ENCODE data around the gene ZFC3H1.

Gene ZFC3H1

DNA sequence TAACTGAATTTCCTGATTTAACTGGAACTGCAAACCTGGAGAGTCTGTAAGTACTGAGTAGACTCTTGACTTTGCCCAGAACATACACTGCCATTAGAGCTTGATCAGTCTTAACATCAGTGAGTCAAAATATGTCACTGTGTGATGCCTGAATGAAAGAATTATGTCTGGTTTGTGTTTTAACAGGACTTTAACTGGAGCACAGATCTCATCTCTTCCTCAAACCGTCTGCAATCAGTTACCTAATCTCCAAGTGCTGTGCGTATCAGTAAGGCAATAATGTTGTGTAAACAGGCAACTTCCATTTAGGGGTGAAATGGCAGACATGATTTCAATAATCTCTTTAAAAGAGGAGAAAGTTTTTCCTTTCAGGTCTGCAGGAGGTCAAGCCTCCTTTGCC lies 97.0 kb downstream of the ZFC3H1 start:
- DNase-seq: no peak

DNA sequence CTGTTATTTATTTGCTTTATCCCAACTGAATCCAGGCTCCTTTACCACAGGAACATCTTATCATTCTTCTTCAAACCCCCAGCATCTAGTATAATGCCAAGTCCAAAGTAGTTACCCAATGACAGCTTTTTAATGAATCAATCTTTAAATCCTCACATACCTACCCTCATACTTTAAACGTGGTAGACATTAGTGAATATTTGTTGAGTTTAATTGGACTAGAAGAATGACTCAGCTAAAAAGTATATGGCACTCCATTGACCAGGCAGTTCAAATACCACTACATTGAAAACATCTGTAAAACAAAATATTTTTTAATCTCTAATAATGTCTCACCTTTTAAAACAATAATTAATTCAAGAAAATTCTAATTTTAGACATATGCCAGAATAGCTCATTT lies 98.1 kb downstream of the ZFC3H1 start:
- no peak for DNase-seq

DNA sequence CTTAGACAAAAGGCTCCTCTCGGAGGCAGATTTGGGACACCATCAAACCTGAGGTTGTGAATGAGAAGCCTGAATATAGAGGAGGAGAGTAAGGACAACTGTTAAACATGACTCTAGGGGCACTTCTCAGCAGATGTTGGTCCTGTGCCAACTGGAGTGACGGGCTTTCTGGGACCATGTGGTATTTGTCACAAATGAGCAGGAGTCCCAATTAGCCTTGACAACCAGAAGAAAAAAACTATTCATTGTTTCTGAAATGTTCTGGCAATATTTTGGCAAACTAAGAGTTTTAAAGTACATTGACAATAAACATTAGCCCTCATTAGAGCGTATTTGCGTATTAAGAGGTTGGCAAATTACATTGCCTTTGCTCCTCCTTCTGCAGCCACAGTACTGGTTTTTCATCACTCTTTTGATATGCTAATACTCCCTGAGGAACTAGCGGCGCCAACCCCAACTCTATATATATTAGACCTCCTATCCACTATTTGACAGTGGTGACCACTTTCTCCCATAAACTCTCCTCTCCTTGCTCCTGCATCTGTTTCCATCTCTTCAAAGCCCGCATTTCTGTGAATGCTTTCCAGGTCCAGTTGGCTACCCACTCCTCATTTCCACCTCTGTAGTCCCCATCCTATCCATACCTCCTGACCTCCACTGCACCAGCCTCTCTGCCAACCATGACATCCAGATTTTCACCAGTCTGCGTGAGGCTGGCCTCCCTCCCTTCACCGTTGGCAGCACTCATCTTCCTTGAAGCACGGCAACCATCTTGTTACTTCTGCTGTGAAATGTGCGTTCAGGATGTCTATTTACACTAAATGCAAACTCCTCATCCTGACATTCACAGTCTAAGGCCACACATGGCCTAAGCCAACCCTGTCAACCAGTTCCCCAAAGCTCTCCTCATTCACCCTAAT lies 100.7 kb downstream of the ZFC3H1 start:
- no peak for DNase-seq

Measured in activated CD4-positive, alpha-beta T cell treated with anti-CD3 and anti-CD28 coated beads for 48 hours (primary cell).